Loucy (cell line): ENCODE results near the gene FRMD5.

Experiments
- H2AFZ ChIP-seq: fragments of 200-600 bp; sonication (generic); 2 replicates; pipeline ENCODE4 v1.6.0; 2016; ENCODE audit warnings: antibody characterized with exemption, mild to moderate bottlenecking, low read length, moderate library complexity
- H3F3A ChIP-seq: fragments of 200-600 bp; 2 replicates; pipeline ENCODE4 v1.6.0; 2016; ENCODE audit warnings: antibody characterized with exemption, low read depth, mild to moderate bottlenecking
- H3K27me3 ChIP-seq: fragments of 200-600 bp; sonication (generic); 2 replicates; pipeline ENCODE4 v1.6.1; 2014; ENCODE audit warnings: low read length, mild to moderate bottlenecking; ENCODE audit not compliant: insufficient read depth, poor library complexity, severe bottlenecking
- H3K36me3 ChIP-seq: fragments of 200-600 bp; sonication (generic); 2 replicates; pipeline ENCODE4 v1.6.1; 2016; ENCODE audit warnings: low read length; ENCODE audit not compliant: insufficient read depth
- H3K4me1 ChIP-seq: fragments of 200-600 bp; sonication (generic); 2 replicates; pipeline ENCODE4 v1.5.1; 2014; ENCODE audit warnings: low read length, mild to moderate bottlenecking; ENCODE audit not compliant: insufficient read depth, poor library complexity, severe bottlenecking
- H3K4me2 ChIP-seq: fragments of 200-600 bp; sonication (generic); 2 replicates; pipeline ENCODE4 v1.6.0; 2014; ENCODE audit warnings: antibody characterized with exemption, low read length, low read depth, mild to moderate bottlenecking; ENCODE audit not compliant: poor library complexity, severe bottlenecking
- H3K4me3 ChIP-seq: fragments of 200-600 bp; sonication (generic); 2 replicates; pipeline ENCODE4 v1.5.1; 2014; ENCODE audit warnings: low read length, mild to moderate bottlenecking, mixed read lengths; ENCODE audit not compliant: poor library complexity, severe bottlenecking
- H3K79me2 ChIP-seq: fragments of 200-600 bp; sonication (generic); 2 replicates; pipeline ENCODE4 v1.6.1; 2014; ENCODE audit warnings: low read length; ENCODE audit not compliant: insufficient read depth
- H3K9ac ChIP-seq: fragments of 200-600 bp; sonication (generic); 2 replicates; pipeline ENCODE4 v1.6.0; 2014; ENCODE audit warnings: mild to moderate bottlenecking, low read depth, low read length, moderate library complexity; ENCODE audit not compliant: poor library complexity, severe bottlenecking
- H3K9me2 ChIP-seq: fragments of 200-600 bp; sonication (generic); replicated peaks from 2 replicates; pipeline ENCODE4 v1.6.1; 2016; ENCODE audit warnings: low read depth, low read length, mixed read lengths
- H3K9me3 ChIP-seq: fragments of 200-600 bp; sonication (generic); 2 replicates; pipeline ENCODE4 v1.6.1; 2014; ENCODE audit warnings: mild to moderate bottlenecking, antibody characterized with exemption, low read length, low read depth; ENCODE audit not compliant: insufficient read depth
- H4K20me1 ChIP-seq: fragments of 200-600 bp; sonication (generic); 2 replicates; pipeline ENCODE4 v1.6.0; 2014; ENCODE audit warnings: antibody characterized with exemption, low read length, mild to moderate bottlenecking; ENCODE audit not compliant: insufficient read depth, poor library complexity, severe bottlenecking
- CTCF ChIP-seq: fragments of 200-600 bp; sonication (generic); conservative IDR thresholded peaks from 2 replicates; pipeline ENCODE4 v1.5.1; 2014; ENCODE audit warnings: mild to moderate bottlenecking, antibody characterized with exemption, low read length
- EZH2phosphoT487 ChIP-seq: fragments of 200-600 bp; IDR thresholded peaks from 2 replicates; pipeline ENCODE4 v1.6.1; 2018; ENCODE audit warnings: antibody characterized with exemption, mild to moderate bottlenecking, moderate library complexity, borderline replicate concordance

FRMD5 gene

DNA sequence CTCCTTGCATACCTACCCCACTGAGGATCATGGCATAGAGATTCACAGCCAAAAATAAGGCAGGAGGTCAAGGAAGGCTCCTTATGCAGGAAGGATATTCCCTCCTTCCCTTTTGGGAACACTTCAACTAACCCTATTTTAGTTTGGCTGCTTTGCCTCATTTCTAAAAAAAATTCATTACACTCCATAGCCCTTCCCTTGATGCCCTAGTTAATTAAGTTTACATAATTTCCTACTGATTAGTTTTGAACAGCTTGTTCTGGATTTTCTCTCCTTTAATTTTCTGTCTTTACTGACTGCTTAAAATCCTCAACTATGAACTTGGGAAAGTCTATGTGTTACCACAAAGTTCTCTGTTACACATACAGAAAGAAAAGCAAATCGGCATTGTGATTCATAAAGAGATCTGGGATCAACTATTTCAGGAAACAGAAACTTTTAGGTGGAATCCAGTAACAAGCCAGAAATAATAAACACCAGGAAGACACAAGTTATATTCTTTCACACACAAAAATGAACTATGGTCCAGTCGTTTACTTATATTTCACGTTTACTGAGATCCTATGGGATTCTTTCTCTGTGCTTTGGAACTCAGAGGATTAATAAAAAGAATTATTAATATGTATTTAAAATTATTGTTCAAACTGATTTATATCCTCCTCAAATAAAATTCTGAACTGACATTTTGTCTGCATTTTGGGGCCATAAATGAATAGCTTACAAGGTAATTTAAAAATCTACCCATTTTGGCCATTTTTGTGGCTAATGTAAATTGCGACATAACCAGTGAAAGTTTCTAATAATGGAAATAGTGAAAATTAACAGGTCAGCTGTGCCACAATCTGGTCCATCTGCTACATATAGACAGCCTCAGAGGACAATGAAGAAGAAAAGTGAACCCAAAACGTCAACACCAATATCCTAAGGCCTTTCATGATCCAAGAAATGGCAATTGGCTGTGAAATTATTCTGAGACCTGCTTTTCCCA is 113.8 kb downstream of the FRMD5 start:
- Histone ChIP-seq H3K4me2 (no peak overlapping the region), H3K27me3 (no peaks in the 10 kb centered on the region), H3K36me3 (no peaks in the 10 kb centered on the region), H3K4me1 (no peaks in the 10 kb centered on the region), H4K20me1 (no peaks in the 10 kb centered on the region), H2AFZ (no peak overlapping the region), H3K9me2 (no peaks in the 10 kb centered on the region), H3K9ac (no peak overlapping the region), H3K4me3 (no peak overlapping the region), H3F3A (no peaks in the 10 kb centered on the region), H3K79me2 (no peaks in the 10 kb centered on the region), H3K9me3 (no peaks in the 10 kb centered on the region)
- TF ChIP-seq CTCF (no peak), EZH2phosphoT487 (no peak)

- no peaks in the 10 kb centered on the region for H3K9me3 ChIP-seq
- no peaks in the 10 kb centered on the region for H3F3A ChIP-seq
- no peaks in the 10 kb centered on the region for H3K9me2 ChIP-seq
- H3K27me3 ChIP-seq = no peaks in the 10 kb centered on the region
- H3K36me3 ChIP-seq = no peaks in the 10 kb centered on the region
- TF ChIP-seq EZH2phosphoT487 (no peak), CTCF (no peak)
- H3K4me3 ChIP-seq = no peak overlapping the region
- H2AFZ ChIP-seq = no peak overlapping the region
- H4K20me1 ChIP-seq = no peaks in the 10 kb centered on the region
- H3K79me2 ChIP-seq = no peaks in the 10 kb centered on the region
- H3K4me2 ChIP-seq = no peak overlapping the region
- H3K4me1 ChIP-seq = no peaks in the 10 kb centered on the region
- no peak overlapping the region for H3K9ac ChIP-seq
These were observed 119.5 kb downstream of the FRMD5 start for GRCh38 chr15:44075535-44075934.

DNA sequence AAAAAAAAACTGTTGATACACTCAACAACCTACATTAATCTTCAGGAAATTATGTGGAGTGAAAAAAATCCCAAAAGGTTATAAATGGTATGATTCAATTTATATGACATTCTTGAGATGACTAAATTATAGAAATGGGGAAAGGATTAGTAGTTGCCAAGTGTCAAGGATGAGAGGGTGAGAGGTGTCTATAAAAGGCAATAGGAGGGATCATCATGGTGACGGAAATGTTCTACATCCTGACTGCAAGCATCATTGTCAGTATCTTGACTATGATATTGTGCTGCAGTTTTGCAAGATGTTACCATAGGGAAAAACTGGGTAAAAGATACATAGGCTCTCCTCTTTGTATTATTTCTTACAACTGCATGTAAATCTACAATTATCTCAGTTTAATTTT is 125.6 kb downstream of the FRMD5 start:
- H3K36me3 ChIP-seq = no peaks in the 10 kb centered on the region
- no peaks in the 10 kb centered on the region for H3F3A ChIP-seq
- H2AFZ ChIP-seq = no peak overlapping the region
- TF ChIP-seq EZH2phosphoT487 = no peak
- no peaks in the 10 kb centered on the region for H3K79me2 ChIP-seq
- H3K9ac ChIP-seq = no peak overlapping the region
- H3K4me2 ChIP-seq = no peak overlapping the region
- H3K9me3 ChIP-seq = no peaks in the 10 kb centered on the region
- no peaks in the 10 kb centered on the region for H4K20me1 ChIP-seq
- no peaks in the 10 kb centered on the region for H3K27me3 ChIP-seq
- no peaks in the 10 kb centered on the region for H3K4me1 ChIP-seq
- no peak overlapping the region for H3K4me3 ChIP-seq
- H3K9me2 ChIP-seq = no peaks in the 10 kb centered on the region

- Histone ChIP-seq H3K4me2 (no peak overlapping the region), H2AFZ (no peak overlapping the region), H3K36me3 (no peaks in the 10 kb centered on the region), H3K27me3 (peaks cover under 1% of the 10 kb centered on the region), H4K20me1 (no peaks in the 10 kb centered on the region), H3K9me2 (no peaks in the 10 kb centered on the region), H3K9ac (no peak overlapping the region), H3K79me2 (no peaks in the 10 kb centered on the region), H3K4me3 (no peak overlapping the region), H3K9me3 (no peaks in the 10 kb centered on the region), H3K4me1 (no peaks in the 10 kb centered on the region), H3F3A (no peaks in the 10 kb centered on the region)
- TF ChIP-seq EZH2phosphoT487 = no peak
- TF ChIP-seq CTCF = no peak
These were observed 126.7 kb downstream of the FRMD5 start for GRCh38 chr15:44068347-44068746.
